ENCODE results near the gene KPNA5.
"Not testable (repeated sequence)": the region's sequence is repeated elsewhere in the genome, so short reads cannot be mapped to it uniquely, and the experiment has no call there.

Gene KPNA5

DNA sequence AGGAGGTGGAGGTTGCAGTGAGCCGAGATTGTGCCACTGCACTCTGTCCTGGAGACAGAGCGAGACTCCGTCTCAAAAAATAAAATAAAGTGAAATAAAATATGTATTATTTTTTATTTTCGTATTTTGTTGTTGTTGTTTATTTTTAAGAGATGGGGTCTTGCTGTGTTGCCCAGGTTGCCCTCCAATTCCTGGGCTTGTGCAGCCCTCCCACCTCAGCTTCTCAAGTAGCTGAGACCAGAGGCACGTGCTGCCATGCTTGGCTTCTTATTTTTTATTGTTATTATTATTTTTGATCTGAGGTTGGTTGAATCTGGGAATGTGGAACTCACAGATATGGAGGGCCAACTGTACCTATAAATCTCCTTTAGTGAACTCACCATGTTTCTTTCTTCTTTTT lies 10.1 kb downstream of the KPNA5 start:
- TF ChIP-seq, protein P1, sequence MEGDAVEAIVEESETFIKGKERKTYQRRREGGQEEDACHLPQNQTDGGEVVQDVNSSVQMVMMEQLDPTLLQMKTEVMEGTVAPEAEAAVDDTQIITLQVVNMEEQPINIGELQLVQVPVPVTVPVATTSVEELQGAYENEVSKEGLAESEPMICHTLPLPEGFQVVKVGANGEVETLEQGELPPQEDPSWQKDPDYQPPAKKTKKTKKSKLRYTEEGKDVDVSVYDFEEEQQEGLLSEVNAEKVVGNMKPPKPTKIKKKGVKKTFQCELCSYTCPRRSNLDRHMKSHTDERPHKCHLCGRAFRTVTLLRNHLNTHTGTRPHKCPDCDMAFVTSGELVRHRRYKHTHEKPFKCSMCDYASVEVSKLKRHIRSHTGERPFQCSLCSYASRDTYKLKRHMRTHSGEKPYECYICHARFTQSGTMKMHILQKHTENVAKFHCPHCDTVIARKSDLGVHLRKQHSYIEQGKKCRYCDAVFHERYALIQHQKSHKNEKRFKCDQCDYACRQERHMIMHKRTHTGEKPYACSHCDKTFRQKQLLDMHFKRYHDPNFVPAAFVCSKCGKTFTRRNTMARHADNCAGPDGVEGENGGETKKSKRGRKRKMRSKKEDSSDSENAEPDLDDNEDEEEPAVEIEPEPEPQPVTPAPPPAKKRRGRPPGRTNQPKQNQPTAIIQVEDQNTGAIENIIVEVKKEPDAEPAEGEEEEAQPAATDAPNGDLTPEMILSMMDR (IDR thresholded peaks at IDR 0.05; ENCODE audit: borderline replicate concordance, extremely low read depth, low read length, poor library complexity, severe bottlenecking) = no peak
- no peak for TF ChIP-seq EZH2 (IDR thresholded peaks at IDR 0.05; ENCODE audit: borderline replicate concordance, low read depth, low read length, severe bottlenecking)
- peaks cover 24% of the 10 kb centered on the region; the same call in 1 of the 2 replicates for H4K20me1 ChIP-seq (ENCODE audit: insufficient read depth, low read length)
- no peak overlapping the region for H3K27ac ChIP-seq (ENCODE audit: low read length)
- DNase-seq (no peak), ATAC-seq (ENCODE audit: insufficient read depth, low read depth) (no peak)
- no peaks in the 10 kb centered on the region for H3K27me3 ChIP-seq (ENCODE audit: insufficient read depth, low read length, poor library complexity)
- H3K9ac ChIP-seq (ENCODE audit: low read depth, low read length) = no peak overlapping the region
- H3K9me3 ChIP-seq (ENCODE audit: insufficient read depth, low read length, severe bottlenecking) = no peaks in the 10 kb centered on the region
- H3K36me3 ChIP-seq (ENCODE audit: insufficient read depth, low read length) = peaks cover 21% of the 10 kb centered on the region; the same call in 1 of the 2 replicates
- H2AFZ ChIP-seq (ENCODE audit: low read depth, low read length) = no peak overlapping the region
- no peak overlapping the region for H3K4me3 ChIP-seq (ENCODE audit: low read depth in 1 of 2, low read length in 2 of 2)
- peaks cover 78% of the 10 kb centered on the region for H3K79me2 ChIP-seq (ENCODE audit: insufficient read depth, low read length)
- no peak overlapping the region for H3K4me2 ChIP-seq (ENCODE audit: insufficient read depth, low read length)
- H3K4me1 ChIP-seq (ENCODE audit: insufficient read depth, low read length) = peaks cover 8% of the 10 kb centered on the region

DNA sequence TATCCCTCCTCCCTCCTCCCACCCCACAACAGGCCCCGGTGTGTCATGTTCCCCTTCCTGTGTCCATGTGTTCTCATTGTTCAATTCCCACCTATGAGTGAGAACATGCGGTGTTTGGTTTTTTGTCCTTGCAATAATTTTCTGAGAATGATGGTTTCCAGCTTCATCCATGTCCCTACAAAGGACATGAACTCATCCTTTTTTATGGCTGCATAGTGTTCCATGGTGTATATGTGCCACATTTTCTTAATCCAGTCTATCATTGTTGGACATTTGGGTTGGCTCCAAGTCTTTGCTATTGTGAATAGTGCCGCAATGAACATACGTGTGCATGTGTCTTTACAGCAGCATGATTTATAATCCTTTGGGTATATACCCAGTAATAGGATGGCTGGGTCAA lies 11.9 kb downstream of the KPNA5 start:
- peaks cover 71% of the 10 kb centered on the region for H3K79me2 ChIP-seq (ENCODE audit: insufficient read depth, low read length)
- ATAC-seq (ENCODE audit: insufficient read depth, low read depth) = not testable (repeated sequence)
- peaks cover 27% of the 10 kb centered on the region; the same call in 1 of the 2 replicates for H3K36me3 ChIP-seq (ENCODE audit: insufficient read depth, low read length)

GRCh38 chr6:116693275-116693674 lies 12.3 kb downstream of the KPNA5 start:
- H3K27me3 ChIP-seq (ENCODE audit: insufficient read depth, low read length, poor library complexity); ATAC-seq (ENCODE audit: insufficient read depth, low read depth); H3K27ac ChIP-seq (ENCODE audit: low read length); H3K4me2 ChIP-seq (ENCODE audit: insufficient read depth, low read length); H2AFZ ChIP-seq (ENCODE audit: low read depth, low read length); H3K9ac ChIP-seq (ENCODE audit: low read depth, low read length); H3K9me3 ChIP-seq (ENCODE audit: insufficient read depth, low read length, severe bottlenecking); H4K20me1 ChIP-seq (ENCODE audit: insufficient read depth, low read length); H3K4me3 ChIP-seq (ENCODE audit: low read depth in 1 of 2, low read length in 2 of 2); DNase-seq; H3K4me1 ChIP-seq (ENCODE audit: insufficient read depth, low read length): not testable (repeated sequence)
- Histone ChIP-seq H3K36me3 (ENCODE audit: insufficient read depth, low read length) (peaks cover 28% of the 10 kb centered on the region; the same call in 1 of the 2 replicates), H3K79me2 (ENCODE audit: insufficient read depth, low read length) (peaks cover 68% of the 10 kb centered on the region)

More for the DNA sequence above, 11.9 kb downstream of the KPNA5 start:
- H3K4me2 ChIP-seq (ENCODE audit: insufficient read depth, low read length); H4K20me1 ChIP-seq (ENCODE audit: insufficient read depth, low read length); H3K4me1 ChIP-seq (ENCODE audit: insufficient read depth, low read length); H2AFZ ChIP-seq (ENCODE audit: low read depth, low read length); H3K27me3 ChIP-seq (ENCODE audit: insufficient read depth, low read length, poor library complexity); H3K4me3 ChIP-seq (ENCODE audit: low read depth in 1 of 2, low read length in 2 of 2); DNase-seq; H3K27ac ChIP-seq (ENCODE audit: low read length); H3K9me3 ChIP-seq (ENCODE audit: insufficient read depth, low read length, severe bottlenecking); H3K9ac ChIP-seq (ENCODE audit: low read depth, low read length): not testable (repeated sequence)

- Histone ChIP-seq H3K4me2 (ENCODE audit: insufficient read depth, low read length) (no peak overlapping the region), H3K27ac (ENCODE audit: low read length) (no peak overlapping the region), H3K79me2 (ENCODE audit: insufficient read depth, low read length) (peaks cover 59% of the 10 kb centered on the region), H3K9me3 (ENCODE audit: insufficient read depth, low read length, severe bottlenecking) (no peaks in the 10 kb centered on the region), H2AFZ (ENCODE audit: low read depth, low read length) (no peak overlapping the region), H3K36me3 (ENCODE audit: insufficient read depth, low read length) (peaks cover 43% of the 10 kb centered on the region), H4K20me1 (ENCODE audit: insufficient read depth, low read length) (no peaks in the 10 kb centered on the region; the same call in 1 of the 2 replicates), H3K4me3 (ENCODE audit: low read depth in 1 of 2, low read length in 2 of 2) (no peak overlapping the region), H3K27me3 (ENCODE audit: insufficient read depth, low read length, poor library complexity) (no peaks in the 10 kb centered on the region), H3K9ac (ENCODE audit: low read depth, low read length) (no peak overlapping the region), H3K4me1 (ENCODE audit: insufficient read depth, low read length) (peaks cover 3% of the 10 kb centered on the region)
- DNase-seq (no peak), ATAC-seq (ENCODE audit: insufficient read depth, low read depth) (peak; percentile 83)
- TF ChIP-seq EZH2 (IDR thresholded peaks at IDR 0.05; ENCODE audit: borderline replicate concordance, low read depth, low read length, severe bottlenecking) = no peak
- TF ChIP-seq, protein P1 (IDR thresholded peaks at IDR 0.05; ENCODE audit: borderline replicate concordance, extremely low read depth, low read length, poor library complexity, severe bottlenecking) = no peak
These were observed 14.4 kb downstream of the KPNA5 start for GRCh38 chr6:116695401-116695800.
